H4 (cell line): Measurements from ENCODE around the gene HYPK. TPM values are rescaled to one million over a fixed set of nuclear protein-coding genes. Genes with fewer than 3 reads are reported as not detected.

Experiments used
- DNase-seq: peaks from one replicate; pipeline ENCODE4 v3.0.0-alpha.2; 2015; ENCODE audit warnings: low spot score
- total RNA-seq: library from RNA; depleted of rRNA; stranded (reverse); fragments of >200 nt; shearing (Covaris generic); gene quantifications from 2 replicates; pipeline ENCODE4 v1.2.3, GENCODE V29; 2014; rRNA removed

HYPK gene, protein sequence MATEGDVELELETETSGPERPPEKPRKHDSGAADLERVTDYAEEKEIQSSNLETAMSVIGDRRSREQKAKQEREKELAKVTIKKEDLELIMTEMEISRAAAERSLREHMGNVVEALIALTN
- total RNA-seq = 5.5 and 6.5 TPM in 2 replicates

DNA sequence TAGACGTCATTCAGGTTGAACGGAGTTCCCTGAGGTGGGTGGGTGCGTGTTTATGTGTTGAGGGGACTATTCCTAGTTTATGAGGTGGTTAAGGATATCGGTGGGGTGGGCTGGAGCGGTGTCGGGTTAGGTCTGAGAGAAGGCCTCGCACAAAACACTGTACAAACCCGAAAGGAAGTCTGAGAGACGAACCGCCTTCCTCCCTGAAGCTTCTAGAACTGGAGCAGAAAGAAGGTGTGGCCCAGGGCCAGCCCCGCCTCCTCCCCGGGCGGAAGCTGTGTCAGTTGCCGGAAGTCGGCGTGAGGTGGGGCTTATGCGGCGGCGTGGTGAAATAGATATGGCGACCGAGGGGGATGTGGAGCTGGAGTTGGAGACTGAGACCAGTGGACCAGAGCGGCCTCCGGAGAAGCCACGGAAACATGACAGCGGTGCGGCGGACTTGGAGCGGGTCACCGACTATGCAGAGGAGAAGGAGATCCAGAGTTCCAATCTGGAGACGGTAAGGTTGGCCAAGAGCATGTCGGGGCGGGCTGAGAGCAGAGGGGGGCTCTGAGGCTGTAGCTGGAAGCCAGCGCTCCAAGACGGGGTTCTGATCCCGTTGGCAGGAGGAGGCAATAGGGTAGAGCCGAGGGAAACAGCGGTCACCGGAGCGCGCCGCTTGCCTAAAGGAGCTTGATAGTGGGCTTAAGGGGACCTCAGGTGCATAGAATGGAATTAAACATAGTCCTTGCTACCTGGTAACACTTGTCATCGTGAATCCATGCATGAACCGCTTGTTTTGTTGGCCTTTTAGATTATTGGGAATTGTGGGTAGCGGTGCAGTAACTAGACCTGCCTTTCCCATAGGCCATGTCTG is at the start of gene HYPK:
TSS of gene HYPK (plus strand) at position 314 of the 856 bp plus-strand sequence. CDS start at position 338, 24 bp downstream.
- peak; percentile 82 for DNase-seq

DNA sequence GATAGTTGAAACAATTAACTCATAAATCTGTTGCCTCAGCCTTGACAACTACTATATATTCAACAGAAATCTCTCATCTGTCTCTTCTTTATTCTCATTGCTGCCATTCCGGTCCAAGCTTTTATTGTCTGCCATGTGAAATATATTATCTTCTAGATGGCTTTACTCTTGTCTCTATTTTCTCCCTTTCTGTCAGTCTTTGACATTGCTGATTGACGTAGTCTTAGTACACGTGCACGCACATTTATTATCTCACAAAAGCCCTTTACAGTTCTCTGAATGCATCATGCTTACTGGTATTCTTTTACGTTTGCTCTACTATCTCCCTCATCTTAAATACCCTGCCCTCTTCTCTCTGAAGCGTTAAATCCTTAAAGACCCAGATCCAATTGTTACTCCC is 48.5 kb upstream of the HYPK start:
- DNase-seq = no peak

DNA sequence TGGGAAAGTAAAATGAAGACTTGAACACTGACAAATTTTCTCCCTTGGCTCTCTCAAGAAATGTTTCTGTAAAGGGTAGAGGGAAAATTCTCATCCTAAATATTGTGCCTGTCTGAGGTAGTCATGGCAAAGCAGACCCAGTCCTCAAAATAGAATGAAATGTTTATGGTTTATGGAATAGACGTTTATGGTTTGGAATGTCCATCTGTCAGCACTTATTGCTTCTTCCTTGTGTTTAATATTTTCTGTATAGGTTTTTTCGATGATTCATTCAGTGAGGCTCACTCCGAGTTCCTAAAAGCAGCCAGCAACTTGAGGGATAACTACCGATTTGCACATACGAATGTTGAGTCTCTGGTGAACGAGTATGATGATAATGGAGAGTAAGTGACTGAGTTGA is 37.6 kb upstream of the HYPK start:
- no peak for DNase-seq

DNA sequence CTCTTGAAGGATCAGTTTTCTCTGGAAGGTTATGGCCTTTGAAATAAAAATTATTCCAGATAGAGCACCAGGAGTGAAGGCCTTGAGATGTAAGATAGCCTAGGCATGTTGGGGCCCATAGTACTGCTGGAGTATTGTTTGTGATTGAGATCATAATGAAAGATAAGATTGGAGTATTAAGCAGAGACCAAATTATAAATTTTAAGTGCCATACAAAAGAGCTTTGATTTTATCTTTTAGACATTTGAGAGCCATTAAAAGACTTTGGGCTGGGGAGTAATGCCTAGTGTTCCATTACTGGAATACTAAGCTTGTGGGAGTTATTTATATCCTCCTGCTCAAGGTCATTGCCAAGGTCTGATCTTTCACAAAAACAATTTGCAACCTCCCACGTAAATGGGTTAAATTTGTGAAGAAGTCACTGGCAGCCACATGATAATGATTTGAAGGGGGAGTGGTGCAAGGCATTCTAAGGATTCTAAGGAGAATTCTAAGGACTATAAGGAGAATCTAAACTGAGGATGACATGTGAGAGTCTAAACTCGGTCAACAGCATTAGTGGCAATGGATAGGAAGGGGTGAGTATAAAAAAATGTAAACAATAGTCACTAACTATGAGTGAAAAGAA is 36.5 kb upstream of the HYPK start:
- DNase-seq = no peak

DNA sequence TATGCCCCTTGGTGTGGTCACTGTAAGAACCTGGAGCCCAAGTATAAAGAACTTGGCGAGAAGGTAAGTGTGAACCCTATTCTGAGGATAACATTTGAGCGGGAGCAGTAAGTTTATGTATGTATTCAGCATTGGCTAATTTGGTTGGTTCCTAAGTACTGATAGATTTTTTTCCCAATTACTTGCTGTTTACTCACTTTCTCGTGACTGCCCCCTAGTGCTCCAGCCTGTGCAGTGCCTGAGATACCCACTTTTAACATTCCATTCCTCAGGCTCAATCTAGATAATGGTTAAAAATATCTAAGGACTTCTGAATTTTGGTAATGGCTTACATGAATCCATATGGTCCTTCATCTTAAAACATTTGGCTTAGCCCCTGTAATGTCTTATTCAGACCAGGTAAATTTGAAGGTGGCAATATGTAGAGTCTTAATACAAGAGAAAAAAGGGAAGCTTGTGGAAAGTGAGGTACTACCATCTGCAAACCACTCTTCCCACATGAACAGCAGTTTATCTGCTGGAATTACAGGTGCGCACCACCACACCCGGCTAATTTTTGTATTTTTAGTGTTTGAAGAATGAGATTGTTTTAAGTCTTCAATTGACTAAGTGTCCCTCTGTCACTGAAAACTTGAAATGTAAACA is 30.7 kb upstream of the HYPK start:
- DNase-seq = peak; percentile 42

DNA sequence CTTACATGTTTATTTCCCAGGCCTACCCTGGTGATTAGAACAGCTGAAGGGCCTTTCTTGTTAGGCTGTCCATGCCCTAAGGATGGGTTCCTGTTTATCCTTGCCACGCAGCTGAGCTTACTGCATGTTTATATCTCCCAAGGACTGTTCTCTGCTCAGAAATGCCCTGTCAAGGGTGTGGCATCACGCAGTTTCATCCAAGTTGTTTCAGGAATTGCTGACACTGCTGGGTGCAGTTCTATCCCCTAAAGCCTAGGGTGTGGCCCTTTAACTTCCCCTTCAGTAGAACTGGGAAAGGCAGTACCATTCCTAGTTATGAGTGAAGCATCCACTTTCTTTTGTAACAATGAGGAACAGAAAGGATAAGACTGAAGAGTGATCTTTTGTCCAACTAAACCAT is 28.6 kb upstream of the HYPK start:
- DNase-seq = no peak

DNA sequence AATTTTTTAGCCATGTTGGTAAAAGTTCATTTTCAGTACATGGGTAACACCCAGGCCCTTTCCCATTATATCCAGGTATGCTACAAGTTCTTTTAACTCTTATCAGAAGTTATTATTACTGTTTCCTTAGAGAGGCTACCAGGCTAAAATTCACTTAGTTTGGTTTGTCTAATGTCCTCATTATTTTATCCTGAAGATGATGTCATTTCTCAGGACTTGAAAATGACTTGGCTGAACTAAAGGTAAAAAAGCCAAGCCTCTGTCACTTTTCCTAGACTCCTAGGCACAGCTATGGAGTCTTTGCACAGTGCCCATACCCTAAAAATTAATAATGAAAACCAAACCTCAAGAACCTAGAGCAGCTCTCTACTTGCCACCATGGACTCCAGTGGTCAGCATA is 27.8 kb upstream of the HYPK start:
- no peak for DNase-seq

DNA sequence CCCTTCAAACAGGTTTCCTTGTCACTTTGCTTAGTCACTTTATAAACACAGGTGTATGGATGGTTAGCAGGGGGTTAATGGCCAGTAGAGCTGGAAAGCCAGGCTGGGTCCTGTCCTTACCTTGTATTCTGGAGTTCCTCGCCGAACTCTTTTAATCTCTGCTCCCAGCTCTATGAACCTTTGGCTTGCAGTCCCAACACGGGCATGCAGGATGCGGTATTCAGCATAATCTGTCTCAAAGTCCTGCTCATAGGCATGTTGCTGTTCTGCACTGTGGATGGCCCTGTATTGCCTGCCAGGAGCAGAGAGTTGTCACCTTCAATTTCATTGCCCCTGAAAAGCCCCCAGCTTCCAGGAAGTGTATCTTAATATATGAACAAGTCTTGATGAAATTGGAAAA is 26.3 kb upstream of the HYPK start:
- DNase-seq = no peak

DNA sequence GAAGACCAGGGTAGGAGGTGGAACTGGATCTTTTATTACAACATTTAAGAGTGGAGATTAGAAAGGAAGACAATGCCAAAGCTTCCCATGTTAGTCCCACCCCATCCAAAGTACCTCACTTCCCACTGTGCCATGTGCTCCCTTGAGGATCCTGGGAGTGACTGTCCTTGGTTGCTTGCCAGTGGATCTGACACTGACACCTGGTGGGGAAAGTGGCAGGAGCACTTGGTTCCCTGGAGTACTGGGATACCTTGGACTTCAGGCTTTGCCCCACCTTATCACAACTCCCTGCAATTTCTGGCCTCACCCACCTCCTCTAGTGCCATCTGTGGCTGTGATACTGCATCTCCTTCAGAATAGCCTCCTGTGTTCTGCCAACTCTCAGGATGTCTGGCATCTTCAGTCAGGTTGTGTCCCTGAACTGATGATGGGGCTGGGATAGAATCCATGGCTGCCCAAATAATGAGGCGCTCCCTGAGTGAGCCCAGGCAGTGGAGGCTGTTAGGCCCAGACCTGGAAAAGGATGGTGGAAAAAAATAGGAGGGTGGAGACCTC is 24.9 kb upstream of the HYPK start:
- peak; percentile 71 for DNase-seq

DNA sequence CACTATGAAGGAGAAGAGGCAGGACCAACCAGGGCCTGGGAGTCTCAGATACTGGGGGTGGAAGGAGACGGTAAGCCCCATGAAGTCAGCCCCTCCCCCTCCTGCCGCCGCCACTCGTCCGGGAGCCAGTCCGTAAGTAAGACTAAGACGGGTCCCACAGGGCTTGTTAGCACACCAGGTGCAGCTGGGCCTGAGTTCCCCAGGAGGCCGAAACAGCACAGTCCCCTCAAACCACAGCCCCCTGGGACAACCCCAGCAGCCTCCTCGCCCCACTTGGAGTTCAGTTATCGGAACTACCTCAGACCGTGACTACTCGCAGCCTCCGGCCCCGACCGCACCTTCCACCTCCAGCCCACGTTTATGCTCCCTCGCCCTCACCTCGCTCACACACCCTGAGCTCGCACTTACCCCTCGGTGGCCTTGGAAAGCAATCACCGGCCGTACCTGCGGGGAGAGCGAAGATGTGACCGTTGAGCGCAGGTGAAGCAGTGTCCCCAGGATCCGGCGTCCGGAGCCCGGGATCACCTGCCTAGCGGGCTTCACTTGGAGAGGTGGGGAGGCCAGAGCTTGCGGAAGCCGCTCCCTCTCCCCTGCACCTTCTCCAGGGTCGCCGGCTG is 24.2 kb upstream of the HYPK start:
- DNase-seq = no peak

DNA sequence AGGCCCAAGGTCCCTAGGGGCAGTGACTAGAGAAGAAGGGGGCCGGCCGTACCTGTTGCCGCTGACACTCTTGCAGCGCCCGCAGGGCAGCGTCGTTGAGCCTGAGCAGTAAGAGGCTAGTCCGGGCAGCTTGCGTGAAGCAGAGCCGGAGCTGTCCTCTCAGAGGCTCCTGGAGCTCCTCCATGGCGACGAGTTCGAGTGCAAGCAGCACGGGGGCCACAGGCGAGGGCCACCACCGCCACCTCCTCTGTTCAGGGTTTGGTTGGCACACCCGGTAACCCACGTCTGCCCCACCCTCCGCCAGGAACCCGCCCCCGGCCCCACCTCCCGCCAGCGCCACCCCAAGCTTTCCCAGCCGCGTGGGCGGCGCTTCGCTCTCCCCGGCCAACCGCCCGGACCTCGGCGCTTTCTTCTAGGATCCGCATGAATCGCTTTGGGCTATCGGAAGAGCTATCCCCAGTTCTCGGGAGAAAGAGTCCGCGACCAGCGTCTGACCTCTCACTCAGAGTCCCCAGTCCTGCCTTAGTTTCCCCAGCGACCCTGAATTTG is 23.6 kb upstream of the HYPK start, which contains the start of gene ELL3:
TSS of gene ELL3 (minus strand) at position 249 of the 549 bp plus-strand sequence. CDS start at position 184, 65 bp downstream.
- DNase-seq = peak; percentile 41

DNA sequence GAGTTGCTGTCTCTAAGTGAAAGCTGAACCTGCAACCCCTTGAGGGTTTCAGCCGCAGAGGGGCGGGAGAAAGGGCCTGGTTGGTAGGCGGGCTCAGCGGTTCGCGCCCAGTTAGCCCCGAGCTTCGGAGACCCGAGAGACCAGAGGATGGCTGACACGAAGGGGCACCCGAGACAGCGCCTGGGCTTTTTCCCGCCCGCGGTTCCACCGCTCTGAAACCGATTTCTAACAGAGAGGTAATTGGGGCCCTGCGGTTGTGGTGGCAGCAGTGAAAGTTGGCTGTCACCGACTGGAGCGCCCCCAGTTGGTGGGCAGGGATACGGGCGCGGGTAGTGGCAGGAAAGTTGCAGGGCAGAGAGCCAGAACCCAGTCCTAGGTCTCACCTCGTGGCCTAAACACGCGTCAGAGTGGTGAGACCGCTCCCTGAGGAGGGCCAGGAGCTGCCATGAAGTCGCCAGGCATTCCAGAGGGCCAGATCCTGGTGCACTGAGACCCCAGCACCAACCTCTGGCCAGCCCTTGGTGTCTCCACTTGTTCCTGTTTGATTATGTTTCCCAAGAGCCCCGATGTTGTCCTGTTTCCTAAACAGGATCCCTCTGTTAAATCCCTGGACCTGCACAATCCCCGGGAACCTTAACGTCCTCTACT is 23.0 kb upstream of the HYPK start:
- peak; percentile 74 for DNase-seq

DNA sequence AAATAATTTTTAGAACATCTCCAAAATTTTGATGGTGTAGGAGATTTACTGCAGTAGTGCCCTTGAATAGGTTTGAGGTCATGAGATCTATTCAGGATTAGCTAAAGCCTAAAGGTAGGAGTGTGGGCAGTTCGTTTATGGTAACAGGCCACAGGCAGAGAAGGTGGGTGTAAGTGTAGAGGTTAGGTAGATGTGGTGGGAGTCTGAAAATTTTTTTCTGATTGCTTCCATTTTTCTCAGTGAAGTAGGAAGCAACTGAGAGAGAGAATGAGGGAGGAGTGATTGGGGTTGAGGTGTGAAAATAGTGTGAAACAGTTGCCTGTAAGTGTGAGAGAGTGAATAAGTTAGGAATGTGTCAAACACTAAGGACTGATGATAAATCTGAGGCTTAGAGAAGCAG is 21.4 kb upstream of the HYPK start:
- DNase-seq = no peak

DNA sequence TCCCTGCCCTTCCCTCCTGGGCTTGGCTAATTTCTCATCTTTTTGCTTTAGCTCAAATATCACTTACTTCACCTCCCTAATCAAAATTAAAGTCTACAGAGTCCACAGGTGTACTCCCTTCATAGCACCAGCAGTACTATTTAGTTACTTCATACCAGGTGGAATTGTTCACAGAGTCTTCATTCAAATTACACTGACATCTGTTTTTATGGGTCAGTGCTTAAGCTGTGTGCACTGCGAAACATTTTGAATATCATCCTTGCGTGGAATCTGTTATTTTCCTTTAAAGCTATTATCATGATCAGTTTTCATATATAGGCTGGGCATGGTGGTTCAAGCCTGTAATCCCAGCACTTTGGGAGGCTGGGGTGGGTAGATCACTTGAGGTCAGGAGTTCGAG is 11.0 kb upstream of the HYPK start:
- DNase-seq = no peak

DNA sequence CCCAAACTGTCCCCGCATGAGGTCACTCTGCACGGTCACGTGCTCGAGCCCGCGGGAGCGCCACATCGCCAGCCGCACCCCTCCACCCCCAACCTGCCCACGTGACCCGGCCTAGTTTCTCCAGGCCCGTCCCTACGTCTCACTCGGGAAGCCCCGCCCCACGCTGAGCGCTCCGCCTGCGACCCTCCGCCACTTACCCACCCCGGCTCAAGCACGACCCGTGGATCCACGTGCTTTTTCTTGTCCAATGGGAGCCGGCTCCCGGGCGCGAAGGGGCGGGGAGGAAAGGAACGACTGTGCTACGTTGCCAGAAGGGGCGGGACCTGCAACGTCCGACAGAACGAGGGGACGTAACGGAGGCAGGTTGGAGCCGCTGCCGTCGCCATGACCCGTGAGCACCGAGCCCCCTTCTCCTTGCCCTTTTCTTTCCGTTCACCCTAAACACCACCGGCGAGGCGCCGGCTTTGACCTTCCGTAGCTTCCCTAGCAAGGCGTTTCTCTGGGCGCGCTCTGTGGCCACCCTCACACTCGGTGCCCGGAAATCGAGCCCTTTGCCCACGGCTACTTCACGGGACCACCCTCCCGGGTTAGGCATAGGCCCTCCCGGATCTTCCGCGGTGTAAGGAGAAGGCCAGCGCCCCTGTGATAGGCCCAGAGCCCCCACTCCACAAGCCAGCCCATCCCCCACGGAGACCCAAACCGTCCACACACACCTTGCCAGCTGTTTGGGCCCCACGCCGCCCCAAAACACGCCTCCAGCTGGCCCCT is 8.2 kb upstream of the HYPK start, which contains the start of gene SERF2:
TSS of gene SERF2 (plus strand) at position 328 of the 768 bp plus-strand sequence. CDS start at position 385, 57 bp downstream.
- peak; percentile 99 for DNase-seq

DNA sequence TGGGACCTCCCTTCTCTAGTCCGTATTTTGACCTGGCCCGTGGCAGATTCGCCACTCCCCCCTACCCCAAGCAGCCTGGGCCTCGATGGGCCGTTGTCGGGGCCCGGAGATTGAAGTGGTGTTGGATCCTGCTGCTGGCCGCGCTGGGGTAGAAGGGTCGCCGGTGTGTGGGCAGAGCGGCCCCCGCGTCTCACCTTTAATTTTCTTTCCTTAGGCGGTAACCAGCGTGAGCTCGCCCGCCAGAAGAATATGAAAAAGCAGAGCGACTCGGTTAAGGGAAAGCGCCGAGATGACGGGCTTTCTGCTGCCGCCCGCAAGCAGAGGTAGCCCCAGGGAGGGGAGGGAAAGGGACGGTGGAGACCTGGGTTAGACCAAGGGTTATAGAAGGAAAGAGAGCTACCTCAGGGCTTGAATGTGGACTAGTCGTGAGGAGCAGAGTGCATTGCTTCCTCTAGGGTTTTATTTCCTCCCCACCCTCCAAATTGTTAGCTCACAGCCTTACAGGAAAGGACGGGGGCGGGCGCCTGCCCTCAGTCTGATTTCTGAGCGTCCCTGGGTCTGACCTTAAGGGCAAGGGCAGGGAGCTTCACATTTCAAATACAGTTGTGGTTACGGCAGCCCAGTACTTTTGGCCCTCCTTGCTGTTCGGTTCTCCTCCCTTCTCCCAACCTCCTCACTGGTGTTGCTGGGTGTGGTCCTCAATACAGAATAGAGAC is 7.5 kb upstream of the HYPK start:
- no peak for DNase-seq

DNA sequence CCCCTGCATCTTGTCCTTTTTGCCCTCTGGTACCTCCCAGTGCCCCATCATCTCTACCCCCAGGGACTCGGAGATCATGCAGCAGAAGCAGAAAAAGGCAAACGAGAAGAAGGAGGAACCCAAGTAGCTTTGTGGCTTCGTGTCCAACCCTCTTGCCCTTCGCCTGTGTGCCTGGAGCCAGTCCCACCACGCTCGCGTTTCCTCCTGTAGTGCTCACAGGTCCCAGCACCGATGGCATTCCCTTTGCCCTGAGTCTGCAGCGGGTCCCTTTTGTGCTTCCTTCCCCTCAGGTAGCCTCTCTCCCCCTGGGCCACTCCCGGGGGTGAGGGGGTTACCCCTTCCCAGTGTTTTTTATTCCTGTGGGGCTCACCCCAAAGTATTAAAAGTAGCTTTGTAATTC is 6.8 kb upstream of the HYPK start:
- no peak for DNase-seq

DNA sequence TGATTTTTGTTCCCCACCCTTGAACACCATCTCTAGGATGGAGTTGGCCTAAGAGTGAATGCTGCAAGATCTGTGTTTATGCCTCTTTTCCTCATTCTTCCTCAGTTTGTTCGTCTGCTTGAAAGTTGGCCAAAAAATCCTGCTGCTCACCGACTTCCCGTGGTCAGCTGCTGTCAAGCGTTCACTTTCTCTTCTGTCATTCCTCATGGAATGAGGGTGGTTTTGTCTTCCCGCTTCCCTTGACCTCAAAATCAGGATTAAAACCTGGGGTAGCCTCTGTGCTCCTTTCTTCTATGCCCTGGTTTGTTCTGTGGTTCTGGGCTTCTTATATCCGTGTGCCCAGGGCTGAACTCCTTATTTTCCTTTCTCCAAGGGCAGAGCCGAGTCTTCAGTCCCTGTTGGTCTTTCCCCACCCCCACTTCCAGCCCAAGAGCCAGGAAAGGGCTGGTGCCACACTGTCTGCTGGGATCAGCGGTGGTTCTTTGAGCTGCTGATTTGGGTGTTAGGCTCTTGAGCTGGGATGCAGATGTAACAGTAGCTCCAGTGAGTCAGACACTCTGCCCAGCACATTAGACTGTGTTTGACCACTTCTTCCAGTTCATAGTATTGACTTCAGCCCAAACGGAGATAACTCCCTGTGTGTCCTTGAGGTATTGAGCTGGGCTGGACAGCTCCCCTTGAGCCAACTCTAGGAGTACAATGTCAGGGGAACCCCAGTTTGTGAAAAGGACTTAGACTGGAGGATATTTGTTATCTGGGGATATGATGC is 5.9 kb upstream of the HYPK start:
- no peak for DNase-seq
